ENCODE data around the gene GPAM.
A peak's percentile ranks its signal among the peaks of the same experiment; 100 is the strongest.
"Not testable (repeated sequence)": the region's sequence is repeated elsewhere in the genome, so short reads cannot be mapped to it uniquely, and the experiment has no call there.

GPAM gene

GRCh38 chr10:112183329-112184051 is at the start of gene GPAM:
Gene GPAM, minus strand, starts transcription at chr10:112183765. Its CDS starts 1,981 bp downstream, at chr10:112181784.
- Mint-ChIP-seq H3K27ac (peak within 1 kb of the TSS; percentile 92), H3K27me3 (peaks cover 4% of the 10 kb centered on the region), H3K9me3 (peaks cover 8% of the 10 kb centered on the region), H3K4me3 (peak within 1 kb of the TSS; percentile 93), H3K4me1 (peaks cover 32% of the 10 kb centered on the region), H3K36me3 (peaks cover 9% of the 10 kb centered on the region)
- CTCF ChIA-PET, result interaction anchor here (1.2 to 2.5 kb wide), 3 partner anchors 16 to 46 kb away, joined by 3 to 9 read pairs (median 4); no protein-coding TSS in a partner anchor
- peak; percentile 98 for DNase-seq

- Mint-ChIP-seq H3K9me3 (no peaks in the 10 kb centered on the region), H3K27ac (no peak overlapping the region), H3K27me3 (peaks cover 10% of the 10 kb centered on the region), H3K4me3 (no peak overlapping the region), H3K4me1 (no peaks in the 10 kb centered on the region), H3K36me3 (no peaks in the 10 kb centered on the region)
- no peak for DNase-seq
- CTCF ChIA-PET, result interaction anchor here (1.1 kb wide), 1 partner anchor 198 kb away, joined by 3 read pairs; no protein-coding TSS in a partner anchor
Observed at GRCh38 chr10:112232670-112233069, 49.1 kb upstream of the GPAM start.

- Mint-ChIP-seq H3K36me3 (no peaks in the 10 kb centered on the region), H3K4me3 (no peak overlapping the region), H3K4me1 (no peaks in the 10 kb centered on the region), H3K27ac (no peak overlapping the region), H3K27me3 (peaks cover 10% of the 10 kb centered on the region), H3K9me3 (no peaks in the 10 kb centered on the region)
- CTCF ChIA-PET, result interaction anchor here (1.1 kb wide), 1 partner anchor 199 kb away, joined by 3 read pairs; no protein-coding TSS in a partner anchor
- no peak for DNase-seq
Observed at GRCh38 chr10:112231602-112232400, 48.2 kb upstream of the GPAM start.

- CTCF ChIA-PET, result no interaction called here
- Mint-ChIP-seq H3K36me3 (no peaks in the 10 kb centered on the region), H3K9me3 (no peaks in the 10 kb centered on the region), H3K27ac (no peak overlapping the region), H3K4me3 (no peak overlapping the region), H3K4me1 (no peaks in the 10 kb centered on the region), H3K27me3 (peaks cover 5% of the 10 kb centered on the region)
- no peak for DNase-seq
Observed at GRCh38 chr10:112230325-112230988, 46.9 kb upstream of the GPAM start.

GRCh38 chr10:112229901-112230300 is 46.3 kb upstream of the GPAM start:
- H3K9me3 Mint-ChIP-seq, result no peaks in the 10 kb centered on the region
- no peak overlapping the region for H3K4me3 Mint-ChIP-seq

GRCh38 chr10:112229096-112229495 is 45.5 kb upstream of the GPAM start:
- no peaks in the 10 kb centered on the region for H3K4me1 Mint-ChIP-seq
- H3K9me3 Mint-ChIP-seq, result no peaks in the 10 kb centered on the region
- no peak for DNase-seq
- H3K27me3 Mint-ChIP-seq, result peaks cover 5% of the 10 kb centered on the region
- no peak overlapping the region for H3K4me3 Mint-ChIP-seq
- H3K36me3 Mint-ChIP-seq, result no peaks in the 10 kb centered on the region
- CTCF ChIA-PET, result interaction anchor here (0.7 kb wide), 1 partner anchor 802 kb away, joined by 3 read pairs; no protein-coding TSS in a partner anchor
- no peak overlapping the region for H3K27ac Mint-ChIP-seq

More at GRCh38 chr10:112229901-112230300, 46.3 kb upstream of the GPAM start:
- no peak for DNase-seq
- no peaks in the 10 kb centered on the region for H3K4me1 Mint-ChIP-seq
- no peak overlapping the region for H3K27ac Mint-ChIP-seq
- peaks cover 5% of the 10 kb centered on the region for H3K27me3 Mint-ChIP-seq
- H3K36me3 Mint-ChIP-seq, result no peaks in the 10 kb centered on the region
- CTCF ChIA-PET, result no interaction called here

- not testable (repeated sequence) for DNase-seq, H3K27ac Mint-ChIP-seq, H3K4me3 Mint-ChIP-seq, H3K9me3 Mint-ChIP-seq, H3K4me1 Mint-ChIP-seq, H3K36me3 Mint-ChIP-seq, H3K27me3 Mint-ChIP-seq
- CTCF ChIA-PET, result interaction anchor here (0.7 kb wide), 1 partner anchor 802 kb away, joined by 3 read pairs; no protein-coding TSS in a partner anchor
Observed at GRCh38 chr10:112228366-112229088, 45.0 kb upstream of the GPAM start.

GRCh38 chr10:112227331-112227987 is 43.9 kb upstream of the GPAM start:
- CTCF ChIA-PET, result no interaction called here
- no peaks in the 10 kb centered on the region for H3K9me3 Mint-ChIP-seq

GRCh38 chr10:112226439-112227248 is 43.1 kb upstream of the GPAM start:
- H3K4me1 Mint-ChIP-seq, result no peaks in the 10 kb centered on the region
- H3K36me3 Mint-ChIP-seq, result no peaks in the 10 kb centered on the region
- H3K27me3 Mint-ChIP-seq, result peaks cover 5% of the 10 kb centered on the region
- CTCF ChIA-PET, result no interaction called here
- no peak overlapping the region for H3K4me3 Mint-ChIP-seq
- no peak for DNase-seq
- no peaks in the 10 kb centered on the region for H3K9me3 Mint-ChIP-seq
- no peak overlapping the region for H3K27ac Mint-ChIP-seq

More at GRCh38 chr10:112227331-112227987, 43.9 kb upstream of the GPAM start:
- Mint-ChIP-seq H3K4me1 (no peaks in the 10 kb centered on the region), H3K36me3 (no peaks in the 10 kb centered on the region), H3K27ac (no peak overlapping the region), H3K4me3 (no peak overlapping the region), H3K27me3 (peaks cover 5% of the 10 kb centered on the region)
- DNase-seq, result no peak

- no peak for DNase-seq
- Mint-ChIP-seq H3K4me1 (no peaks in the 10 kb centered on the region), H3K9me3 (no peaks in the 10 kb centered on the region), H3K36me3 (no peaks in the 10 kb centered on the region), H3K27ac (no peak overlapping the region), H3K4me3 (no peak overlapping the region), H3K27me3 (peaks cover 5% of the 10 kb centered on the region)
- CTCF ChIA-PET, result no interaction called here
Observed at GRCh38 chr10:112225771-112226438, 42.3 kb upstream of the GPAM start.

- Mint-ChIP-seq H3K27ac (no peak overlapping the region), H3K4me3 (no peak overlapping the region), H3K4me1 (no peaks in the 10 kb centered on the region), H3K36me3 (no peaks in the 10 kb centered on the region), H3K9me3 (no peaks in the 10 kb centered on the region), H3K27me3 (no peaks in the 10 kb centered on the region)
- no peak for DNase-seq
- CTCF ChIA-PET, result no interaction called here
Observed at GRCh38 chr10:112224933-112225529, 41.5 kb upstream of the GPAM start.

GRCh38 chr10:112223725-112224124 is 40.2 kb upstream of the GPAM start:
- H3K27ac Mint-ChIP-seq, result no peak overlapping the region

More at GRCh38 chr10:112223725-112224124, 40.2 kb upstream of the GPAM start:
- no peaks in the 10 kb centered on the region for H3K4me1 Mint-ChIP-seq
- H3K4me3 Mint-ChIP-seq, result no peak overlapping the region
- no peaks in the 10 kb centered on the region for H3K36me3 Mint-ChIP-seq
- no peaks in the 10 kb centered on the region for H3K27me3 Mint-ChIP-seq
- H3K9me3 Mint-ChIP-seq, result no peaks in the 10 kb centered on the region
- CTCF ChIA-PET, result interaction anchor here (1.0 kb wide), 1 partner anchor 84 kb away, joined by 3 read pairs; no protein-coding TSS in a partner anchor
- no peak for DNase-seq

Measured in activated naive CD4-positive, alpha-beta T cell treated with anti-CD3 and anti-CD28 coated beads, Interleukin-2, amount 10 ng/mL, durations not matched to agents 7 days and 5 days (primary cell).